Skeletal muscle cell (primary cell): ENCODE results near the gene BAMBI.

ENCODE experiments used
- DNase-seq: peaks from one replicate; pipeline ENCODE4 v3.0.0-alpha.2; 2010; ENCODE audit warnings: low read depth
- H3K4me3 ChIP-seq: 2 replicates; pipeline ENCODE4 v1.5.1; 2011; ENCODE audit warnings: low read depth, mild to moderate bottlenecking, control low read depth, low read length, moderate library complexity

BAMBI gene

DNA sequence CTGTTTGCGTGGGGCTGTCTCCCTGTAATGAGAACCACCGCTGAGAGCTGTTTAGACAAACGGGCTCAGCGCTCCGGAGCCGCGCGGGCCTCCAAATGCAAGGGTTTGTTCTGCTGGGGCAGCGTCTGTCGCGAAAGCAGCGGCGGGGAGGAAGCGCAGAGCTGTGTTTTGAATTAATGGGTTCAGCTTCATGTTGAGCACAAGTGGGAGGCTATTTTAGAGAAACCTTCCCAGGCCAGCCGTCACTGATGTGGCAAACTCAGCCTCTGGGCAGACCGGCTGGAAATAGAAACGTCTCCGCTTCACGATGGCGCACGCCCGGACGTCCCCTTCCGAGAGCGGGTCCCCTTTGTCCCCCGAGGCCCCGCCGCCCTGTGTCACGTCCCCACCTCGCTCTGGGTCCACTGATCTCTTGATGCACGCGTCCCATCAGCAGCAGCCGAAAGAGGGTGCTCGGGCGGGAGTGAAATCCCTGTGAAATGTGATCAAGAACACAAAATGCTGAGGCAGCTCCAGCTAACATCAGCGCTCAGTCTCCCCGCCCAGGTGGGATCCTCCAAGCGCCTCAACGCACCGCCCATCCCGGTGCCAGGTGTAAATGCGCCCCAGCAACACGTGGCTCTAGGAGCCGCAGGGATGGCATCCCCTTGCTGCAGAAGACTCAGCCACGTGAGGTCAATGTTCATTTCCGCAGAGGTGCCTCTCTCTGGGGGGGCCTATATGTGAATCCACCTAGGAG, 44.9 kb downstream of the BAMBI start:
- peak overlapping the region; percentile 42 for H3K4me3 ChIP-seq
- no peak for DNase-seq

DNA sequence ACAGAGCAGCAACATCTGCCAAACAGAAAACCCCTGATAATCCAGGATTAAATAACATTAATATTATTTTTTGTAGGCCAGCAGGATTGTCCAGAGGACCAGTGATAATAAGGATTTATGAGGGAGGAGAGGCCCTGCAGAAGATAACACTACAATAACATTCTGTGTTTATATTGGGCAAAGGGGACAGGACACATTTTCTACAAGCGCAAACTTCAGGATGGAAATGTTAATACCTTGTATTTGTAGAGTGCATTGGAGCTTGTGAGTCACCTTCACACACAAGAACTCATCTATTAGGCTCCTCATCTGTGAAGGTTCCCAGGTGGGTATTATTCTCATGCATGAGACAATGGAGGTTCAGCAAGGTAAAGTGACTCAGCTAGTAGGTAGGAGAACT, 51.0 kb downstream of the BAMBI start:
- no peak for DNase-seq
- H3K4me3 ChIP-seq, result no peak overlapping the region

DNA sequence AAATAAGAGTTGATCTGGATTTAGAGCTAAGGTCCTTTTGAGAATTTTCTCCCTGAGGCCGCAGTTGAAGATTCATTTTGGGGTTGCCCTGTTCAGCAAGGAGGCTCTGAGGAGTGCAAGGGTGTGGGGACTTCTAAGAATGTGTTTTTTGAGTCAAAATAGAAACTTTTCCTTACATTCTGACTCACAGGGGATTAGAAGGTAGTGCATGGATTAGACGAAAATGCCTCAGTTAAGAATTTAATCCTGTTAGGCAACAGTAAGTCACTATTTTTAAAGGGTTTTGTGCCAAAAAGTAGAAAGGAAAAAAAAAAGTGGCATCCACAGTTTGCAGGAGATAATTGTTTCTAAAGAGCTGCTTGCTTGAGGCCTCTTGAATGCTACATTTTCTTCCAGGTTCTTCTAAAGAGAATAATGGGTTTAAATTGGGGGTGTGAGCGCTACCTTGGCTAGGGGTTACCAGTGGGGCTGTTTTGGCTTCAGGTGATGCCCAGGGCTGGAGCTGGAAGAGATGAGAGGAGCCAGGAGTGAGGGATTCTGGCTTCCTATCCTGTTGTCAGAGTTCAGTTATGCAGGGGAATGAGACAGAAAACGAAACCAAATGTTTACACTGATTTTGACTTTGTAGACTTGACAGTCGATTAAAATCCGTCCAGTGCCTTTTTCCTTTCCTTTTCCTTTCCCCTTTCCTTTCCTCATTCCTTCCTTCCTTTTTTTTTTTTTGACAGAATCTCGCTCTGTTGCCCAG, 52.9 kb downstream of the BAMBI start:
- DNase-seq, result no peak
- no peak overlapping the region for H3K4me3 ChIP-seq

DNA sequence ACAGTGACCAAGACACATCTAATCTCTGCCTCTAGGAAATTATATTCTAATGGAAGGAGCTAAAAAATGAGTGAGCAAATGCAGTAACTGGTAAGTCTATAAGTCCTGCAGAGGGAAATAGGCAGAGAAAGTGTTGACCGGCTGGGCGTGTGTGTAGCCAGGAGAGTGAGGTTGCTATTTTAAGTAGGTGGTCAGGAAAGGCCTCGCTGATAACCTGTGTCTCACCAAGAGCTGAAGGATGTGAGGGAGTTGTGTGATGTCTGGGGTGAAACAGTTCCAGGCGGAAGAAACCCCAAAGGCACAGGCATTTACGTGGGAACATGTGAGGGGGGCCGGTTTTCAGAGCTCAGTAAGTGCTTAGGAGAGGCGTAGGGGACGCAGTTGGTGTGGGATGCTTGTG, 54.8 kb downstream of the BAMBI start:
- DNase-seq, result no peak
- H3K4me3 ChIP-seq, result no peak overlapping the region
